Measurements from ENCODE around the gene KRTAP9-6. TPM values are rescaled to one million over a fixed set of nuclear protein-coding genes. Genes with fewer than 3 reads are reported as not detected.
"Not testable (repeated sequence)": the region's sequence is repeated elsewhere in the genome, so short reads cannot be mapped to it uniquely, and the experiment has no call there.

The KRTAP9-6 gene
- not detected for total RNA-seq
- 0.02 TPM for polyA plus RNA-seq
- long read RNA-seq, donor 1, result 0 reads
- long read RNA-seq, donor 2, result 0 reads
- long read RNA-seq, donor 3, result 0 reads
- long read RNA-seq, donor 4, result 0 reads
- long read RNA-seq, donor 5, result 0 reads
- long read RNA-seq, donor 6, result 0 reads
- long read RNA-seq, donor 7, result 0 reads
- long read RNA-seq, donor 8, result 0 reads
- long read RNA-seq, donor 9, result 0 reads
- long read RNA-seq, donor 10, result 0 reads

GRCh38 chr17:41265078-41265477, at the start of gene KRTAP9-6:
Gene KRTAP9-6 (plus strand): TSS chr17:41265378. CDS start chr17:41265378, 0 bp downstream.
- Histone ChIP-seq H3K9me3 (ENCODE audit: control insufficient read depth in 2 of 2, insufficient read depth in 1 of 2, low read length in 1 of 2) (no peaks in the 10 kb centered on the region), H3K4me1 (ENCODE audit: control insufficient read depth in 2 of 2, insufficient read depth in 2 of 2, low read length in 2 of 2) (no peaks in the 10 kb centered on the region), H3K27me3 (ENCODE audit: control insufficient read depth in 2 of 2, insufficient read depth in 1 of 2, low read length in 1 of 2) (no peaks in the 10 kb centered on the region), H3K36me3 (ENCODE audit: control insufficient read depth in 2 of 2, insufficient read depth in 2 of 2, low read length in 1 of 2) (no peaks in the 10 kb centered on the region), H3K4me3 (ENCODE audit: low read length in 2 of 2) (no peak within 1 kb of the TSS), H3K27ac (ENCODE audit: low read depth in 1 of 2, low read length in 1 of 2) (no peak within 1 kb of the TSS)
- no peak for DNase-seq (ENCODE audit: low read depth in 6 of 9, low spot score in 9 of 9)
- 71% methylated on average over 2 of the region's 2 CpGs for WGBS

- no peaks in the 10 kb centered on the region for H3K9me3 ChIP-seq (ENCODE audit: control insufficient read depth in 2 of 2, insufficient read depth in 1 of 2, low read length in 1 of 2)
- no peak overlapping the region for H3K4me3 ChIP-seq (ENCODE audit: low read length in 2 of 2)
- no peaks in the 10 kb centered on the region for H3K27me3 ChIP-seq (ENCODE audit: control insufficient read depth in 2 of 2, insufficient read depth in 1 of 2, low read length in 1 of 2)
- no peak for DNase-seq (ENCODE audit: low read depth in 6 of 9, low spot score in 9 of 9)
- H3K27ac ChIP-seq (ENCODE audit: low read depth in 1 of 2, low read length in 1 of 2), result no peak overlapping the region
- H3K36me3 ChIP-seq (ENCODE audit: control insufficient read depth in 2 of 2, insufficient read depth in 2 of 2, low read length in 1 of 2), result no peaks in the 10 kb centered on the region
- no peaks in the 10 kb centered on the region for H3K4me1 ChIP-seq (ENCODE audit: control insufficient read depth in 2 of 2, insufficient read depth in 2 of 2, low read length in 2 of 2)
- WGBS, result 85% methylated on average over 1 of the region's 1 CpG
Measured at GRCh38 chr17:41215681-41216080, 49.5 kb upstream of the KRTAP9-6 start.

- H3K27ac ChIP-seq (ENCODE audit: low read depth in 1 of 2, low read length in 1 of 2), result no peak overlapping the region
- H3K4me3 ChIP-seq (ENCODE audit: low read length in 2 of 2), result no peak overlapping the region
- H3K36me3 ChIP-seq (ENCODE audit: control insufficient read depth in 2 of 2, insufficient read depth in 2 of 2, low read length in 1 of 2), result no peaks in the 10 kb centered on the region
- no peaks in the 10 kb centered on the region for H3K27me3 ChIP-seq (ENCODE audit: control insufficient read depth in 2 of 2, insufficient read depth in 1 of 2, low read length in 1 of 2)
- no peak for DNase-seq (ENCODE audit: low read depth in 6 of 9, low spot score in 9 of 9)
- H3K9me3 ChIP-seq (ENCODE audit: control insufficient read depth in 2 of 2, insufficient read depth in 1 of 2, low read length in 1 of 2), result no peaks in the 10 kb centered on the region
- no peaks in the 10 kb centered on the region for H3K4me1 ChIP-seq (ENCODE audit: control insufficient read depth in 2 of 2, insufficient read depth in 2 of 2, low read length in 2 of 2)
- 84% methylated on average over 2 of the region's 2 CpGs for WGBS
Measured at GRCh38 chr17:41223821-41224220, 41.4 kb upstream of the KRTAP9-6 start.

GRCh38 chr17:41226051-41226450, 39.1 kb upstream of the KRTAP9-6 start:
- H3K36me3 ChIP-seq (ENCODE audit: control insufficient read depth in 2 of 2, insufficient read depth in 2 of 2, low read length in 1 of 2), result no peaks in the 10 kb centered on the region
- no peak overlapping the region for H3K27ac ChIP-seq (ENCODE audit: low read depth in 1 of 2, low read length in 1 of 2)
- no peaks in the 10 kb centered on the region for H3K9me3 ChIP-seq (ENCODE audit: control insufficient read depth in 2 of 2, insufficient read depth in 1 of 2, low read length in 1 of 2)
- H3K4me3 ChIP-seq (ENCODE audit: low read length in 2 of 2), result no peak overlapping the region
- 96% methylated on average over 6 of the region's 6 CpGs for WGBS
- no peak for DNase-seq (ENCODE audit: low read depth in 6 of 9, low spot score in 9 of 9)
- no peaks in the 10 kb centered on the region for H3K4me1 ChIP-seq (ENCODE audit: control insufficient read depth in 2 of 2, insufficient read depth in 2 of 2, low read length in 2 of 2)
- H3K27me3 ChIP-seq (ENCODE audit: control insufficient read depth in 2 of 2, insufficient read depth in 1 of 2, low read length in 1 of 2), result no peaks in the 10 kb centered on the region

GRCh38 chr17:41226598-41227095, 38.5 kb upstream of the KRTAP9-6 start, which contains the start of gene KRTAP9-2:
Gene KRTAP9-2 (plus strand): TSS chr17:41226648. CDS start chr17:41226655, 7 bp downstream.
- not testable (repeated sequence) for H3K4me1 ChIP-seq (ENCODE audit: control insufficient read depth in 2 of 2, insufficient read depth in 2 of 2, low read length in 2 of 2); H3K9me3 ChIP-seq (ENCODE audit: control insufficient read depth in 2 of 2, insufficient read depth in 1 of 2, low read length in 1 of 2); H3K27ac ChIP-seq (ENCODE audit: low read depth in 1 of 2, low read length in 1 of 2); DNase-seq (ENCODE audit: low read depth in 6 of 9, low spot score in 9 of 9); H3K4me3 ChIP-seq (ENCODE audit: low read length in 2 of 2); H3K36me3 ChIP-seq (ENCODE audit: control insufficient read depth in 2 of 2, insufficient read depth in 2 of 2, low read length in 1 of 2); H3K27me3 ChIP-seq (ENCODE audit: control insufficient read depth in 2 of 2, insufficient read depth in 1 of 2, low read length in 1 of 2)
- WGBS, result 71% methylated on average over 3 of the region's 4 CpGs

- H3K36me3 ChIP-seq (ENCODE audit: control insufficient read depth in 2 of 2, insufficient read depth in 2 of 2, low read length in 1 of 2), result no peaks in the 10 kb centered on the region
- no peak overlapping the region for H3K4me3 ChIP-seq (ENCODE audit: low read length in 2 of 2)
- no peaks in the 10 kb centered on the region for H3K9me3 ChIP-seq (ENCODE audit: control insufficient read depth in 2 of 2, insufficient read depth in 1 of 2, low read length in 1 of 2)
- no peak for DNase-seq (ENCODE audit: low read depth in 6 of 9, low spot score in 9 of 9)
- H3K4me1 ChIP-seq (ENCODE audit: control insufficient read depth in 2 of 2, insufficient read depth in 2 of 2, low read length in 2 of 2), result no peaks in the 10 kb centered on the region
- no peak overlapping the region for H3K27ac ChIP-seq (ENCODE audit: low read depth in 1 of 2, low read length in 1 of 2)
- H3K27me3 ChIP-seq (ENCODE audit: control insufficient read depth in 2 of 2, insufficient read depth in 1 of 2, low read length in 1 of 2), result no peaks in the 10 kb centered on the region
Measured at GRCh38 chr17:41230094-41230493, 35.1 kb upstream of the KRTAP9-6 start.

GRCh38 chr17:41231731-41232130, 33.4 kb upstream of the KRTAP9-6 start:
- no peaks in the 10 kb centered on the region for H3K4me1 ChIP-seq (ENCODE audit: control insufficient read depth in 2 of 2, insufficient read depth in 2 of 2, low read length in 2 of 2)
- no peaks in the 10 kb centered on the region for H3K36me3 ChIP-seq (ENCODE audit: control insufficient read depth in 2 of 2, insufficient read depth in 2 of 2, low read length in 1 of 2)
- H3K4me3 ChIP-seq (ENCODE audit: low read length in 2 of 2), result no peak overlapping the region
- H3K27ac ChIP-seq (ENCODE audit: low read depth in 1 of 2, low read length in 1 of 2), result no peak overlapping the region
- H3K9me3 ChIP-seq (ENCODE audit: control insufficient read depth in 2 of 2, insufficient read depth in 1 of 2, low read length in 1 of 2), result no peaks in the 10 kb centered on the region
- H3K27me3 ChIP-seq (ENCODE audit: control insufficient read depth in 2 of 2, insufficient read depth in 1 of 2, low read length in 1 of 2), result no peaks in the 10 kb centered on the region
- WGBS, result 97% methylated on average over 6 of the region's 6 CpGs
- no peak for DNase-seq (ENCODE audit: low read depth in 6 of 9, low spot score in 9 of 9)

GRCh38 chr17:41232399-41233105, 32.6 kb upstream of the KRTAP9-6 start, which contains the start of gene KRTAP9-3:
Gene KRTAP9-3 (plus strand): TSS chr17:41232449. CDS start chr17:41232502, 53 bp downstream.
- H3K4me3 ChIP-seq (ENCODE audit: low read length in 2 of 2); H3K27me3 ChIP-seq (ENCODE audit: control insufficient read depth in 2 of 2, insufficient read depth in 1 of 2, low read length in 1 of 2); H3K9me3 ChIP-seq (ENCODE audit: control insufficient read depth in 2 of 2, insufficient read depth in 1 of 2, low read length in 1 of 2); H3K36me3 ChIP-seq (ENCODE audit: control insufficient read depth in 2 of 2, insufficient read depth in 2 of 2, low read length in 1 of 2); H3K4me1 ChIP-seq (ENCODE audit: control insufficient read depth in 2 of 2, insufficient read depth in 2 of 2, low read length in 2 of 2); H3K27ac ChIP-seq (ENCODE audit: low read depth in 1 of 2, low read length in 1 of 2); DNase-seq (ENCODE audit: low read depth in 6 of 9, low spot score in 9 of 9): not testable (repeated sequence)
- WGBS, result 95% methylated on average over 1 of the region's 1 CpG

GRCh38 chr17:41237116-41237515, 28.1 kb upstream of the KRTAP9-6 start:
- H3K27ac ChIP-seq (ENCODE audit: low read depth in 1 of 2, low read length in 1 of 2); H3K36me3 ChIP-seq (ENCODE audit: control insufficient read depth in 2 of 2, insufficient read depth in 2 of 2, low read length in 1 of 2); DNase-seq (ENCODE audit: low read depth in 6 of 9, low spot score in 9 of 9); H3K27me3 ChIP-seq (ENCODE audit: control insufficient read depth in 2 of 2, insufficient read depth in 1 of 2, low read length in 1 of 2); H3K4me1 ChIP-seq (ENCODE audit: control insufficient read depth in 2 of 2, insufficient read depth in 2 of 2, low read length in 2 of 2); H3K4me3 ChIP-seq (ENCODE audit: low read length in 2 of 2); H3K9me3 ChIP-seq (ENCODE audit: control insufficient read depth in 2 of 2, insufficient read depth in 1 of 2, low read length in 1 of 2): not testable (repeated sequence)
- WGBS, result 94% methylated on average over 4 of the region's 4 CpGs

Data from thymus (tissue), 14 donors.